Hepatocyte (in vitro differentiated cells): ENCODE measurements around the gene ZNF48. TPM values are rescaled to one million over a fixed set of nuclear protein-coding genes. Genes with fewer than 3 reads are reported as not detected.
A peak's percentile ranks its signal among the peaks of the same experiment; 100 is the strongest.

Experiments
- DNase-seq: peaks from one replicate; pipeline ENCODE4 v3.0.0-alpha.2; 2016; ENCODE audit warnings: low spot score
- H2AFZ ChIP-seq: fragments of 200-600 bp; sonication (generic); 2 replicates; pipeline ENCODE4 v1.6.0; 2016; ENCODE audit warnings: antibody characterized with exemption, mild to moderate bottlenecking
- H3K27ac ChIP-seq: fragments of 200-600 bp; sonication (generic); 2 replicates; pipeline ENCODE4 v1.5.1; 2016; ENCODE audit warnings: mild to moderate bottlenecking
- H3K27me3 ChIP-seq: fragments of 200-600 bp; sonication (generic); 2 replicates; pipeline ENCODE4 v1.6.1; 2016
- H3K36me3 ChIP-seq: fragments of 200-600 bp; sonication (generic); replicated peaks from 2 replicates; pipeline ENCODE4 v1.5.1; 2016; ENCODE audit warnings: low read depth; ENCODE audit not compliant: insufficient read depth
- H3K4me1 ChIP-seq: fragments of 200-600 bp; sonication (generic); 2 replicates; pipeline ENCODE4 v1.5.1; 2016; ENCODE audit warnings: mild to moderate bottlenecking, moderate library complexity; ENCODE audit not compliant: insufficient read depth
- H3K4me2 ChIP-seq: fragments of 200-600 bp; sonication (generic); 2 replicates; pipeline ENCODE4 v1.6.0; 2016
- H3K4me3 ChIP-seq: fragments of 200-600 bp; sonication (generic); 2 replicates; pipeline ENCODE4 v1.5.1; 2016; ENCODE audit warnings: mild to moderate bottlenecking
- H3K79me2 ChIP-seq: fragments of 200-600 bp; sonication (generic); 2 replicates; pipeline ENCODE4 v1.6.0; 2017; ENCODE audit warnings: mild to moderate bottlenecking
- H3K9me2 ChIP-seq: fragments of 200-600 bp; sonication (generic); replicated peaks from 2 replicates; pipeline ENCODE4 v1.6.0; 2017; ENCODE audit warnings: mild to moderate bottlenecking; ENCODE audit not compliant: insufficient read depth
- H3K9me3 ChIP-seq: fragments of 200-600 bp; sonication (generic); 2 replicates; pipeline ENCODE4 v1.5.1; 2016; ENCODE audit warnings: low read depth, mild to moderate bottlenecking
- H4K20me1 ChIP-seq: fragments of 200-600 bp; sonication (generic); 2 replicates; pipeline ENCODE4 v1.6.0; 2016; ENCODE audit warnings: mild to moderate bottlenecking; ENCODE audit not compliant: insufficient read depth, poor library complexity, severe bottlenecking
- EZH2 ChIP-seq: fragments of 200-600 bp; sonication (generic); IDR thresholded peaks from 2 replicates; pipeline ENCODE4 v1.6.1; 2016; ENCODE audit warnings: antibody characterized with exemption, mild to moderate bottlenecking, borderline replicate concordance
- EZH2phosphoT487 ChIP-seq: fragments of 200-600 bp; sonication (generic); IDR thresholded peaks from one replicate; pipeline ENCODE4 v1.6.1; 2018; ENCODE audit warnings: antibody characterized with exemption, mild to moderate bottlenecking, low read depth, moderate library complexity; ENCODE audit not compliant: unreplicated experiment, severe bottlenecking
- WGBS: methylation state at CpG from one replicate; pipeline ENCODE4 v1.1.6; 2016; ENCODE audit warnings: low lambda C conversion rate; ENCODE audit errors: missing lambda C conversion rate; 5-methylcytosine and 5-hydroxymethylcytosine counted together
- polyA plus RNA-seq: library from polyadenylated mRNA; unstranded; fragments of >200 nt; fragmentation: Nextera tagmentation; extraction: Ambion mirVana; gene quantifications from 2 replicates; pipeline ENCODE4 v1.2.1, GENCODE V29; 2016
- total RNA-seq: library from RNA; depleted of rRNA; stranded (reverse); fragments of >200 nt; gene quantifications from 2 replicates; pipeline ENCODE4 v1.2.3, GENCODE V29; 2014
- TF ChIP-seq, protein P1 (sequence below): fragments of 200-600 bp; sonication (generic); IDR thresholded peaks from 2 replicates; pipeline ENCODE4 v1.5.1; 2016; ENCODE audit warnings: antibody characterized with exemption, mild to moderate bottlenecking; ENCODE audit not compliant: poor library complexity

ZNF48 gene
- total and polyA plus RNA-seq, 2 experiments from 2014 or later: 6.1 to 7.7 TPM

DNA sequence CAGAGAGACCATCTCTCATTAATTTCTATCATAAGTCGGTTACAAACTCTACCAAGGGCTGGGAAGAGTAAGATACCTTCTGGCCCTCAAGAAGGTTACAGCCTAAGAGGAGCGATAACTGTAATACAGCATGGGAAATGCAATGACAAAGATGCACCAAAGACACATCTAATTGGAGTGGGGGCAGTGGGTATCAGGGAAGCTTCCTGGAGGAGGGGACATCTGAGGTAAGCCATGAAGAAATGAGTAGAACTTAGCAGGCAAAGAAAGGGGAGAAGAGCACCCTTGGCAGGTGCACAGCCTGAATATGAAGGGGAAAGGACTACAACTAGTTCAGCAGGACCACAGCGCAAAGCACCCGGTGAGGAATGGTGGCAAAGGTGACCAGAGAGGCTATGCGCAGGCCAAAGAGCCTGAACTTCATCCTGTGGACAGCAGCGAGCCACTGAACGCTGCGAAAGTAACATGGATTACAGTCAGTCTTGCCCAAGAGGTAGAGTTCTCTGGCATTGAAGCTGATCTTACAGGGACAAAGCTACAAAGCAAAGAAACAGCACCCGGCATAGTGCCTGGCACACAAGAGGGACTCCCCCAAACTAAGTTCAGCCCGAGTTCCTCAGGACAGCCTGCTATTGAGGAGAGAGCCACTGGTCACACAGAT, 27.7 kb upstream of the ZNF48 start:
- peak; percentile 10 for DNase-seq
- TF ChIP-seq EZH2phosphoT487 (no peak), EZH2 (no peak)
- TF ChIP-seq, protein P1, sequence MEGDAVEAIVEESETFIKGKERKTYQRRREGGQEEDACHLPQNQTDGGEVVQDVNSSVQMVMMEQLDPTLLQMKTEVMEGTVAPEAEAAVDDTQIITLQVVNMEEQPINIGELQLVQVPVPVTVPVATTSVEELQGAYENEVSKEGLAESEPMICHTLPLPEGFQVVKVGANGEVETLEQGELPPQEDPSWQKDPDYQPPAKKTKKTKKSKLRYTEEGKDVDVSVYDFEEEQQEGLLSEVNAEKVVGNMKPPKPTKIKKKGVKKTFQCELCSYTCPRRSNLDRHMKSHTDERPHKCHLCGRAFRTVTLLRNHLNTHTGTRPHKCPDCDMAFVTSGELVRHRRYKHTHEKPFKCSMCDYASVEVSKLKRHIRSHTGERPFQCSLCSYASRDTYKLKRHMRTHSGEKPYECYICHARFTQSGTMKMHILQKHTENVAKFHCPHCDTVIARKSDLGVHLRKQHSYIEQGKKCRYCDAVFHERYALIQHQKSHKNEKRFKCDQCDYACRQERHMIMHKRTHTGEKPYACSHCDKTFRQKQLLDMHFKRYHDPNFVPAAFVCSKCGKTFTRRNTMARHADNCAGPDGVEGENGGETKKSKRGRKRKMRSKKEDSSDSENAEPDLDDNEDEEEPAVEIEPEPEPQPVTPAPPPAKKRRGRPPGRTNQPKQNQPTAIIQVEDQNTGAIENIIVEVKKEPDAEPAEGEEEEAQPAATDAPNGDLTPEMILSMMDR: no peak
- H2AFZ ChIP-seq: no peak overlapping the region
- H3K4me3 ChIP-seq: peak overlapping the region; percentile 85
- H3K36me3 ChIP-seq: no peaks in the 10 kb centered on the region
- H3K4me1 ChIP-seq: peaks cover 12% of the 10 kb centered on the region
- no peaks in the 10 kb centered on the region for H3K9me3 ChIP-seq
- H3K79me2 ChIP-seq: peaks cover 74% of the 10 kb centered on the region
- H4K20me1 ChIP-seq: peaks cover 50% of the 10 kb centered on the region
- WGBS: 89% methylated on average over 10 of the region's 10 CpGs
- H3K4me2 ChIP-seq: peak overlapping the region; percentile 96
- no peaks in the 10 kb centered on the region for H3K27me3 ChIP-seq
- no peaks in the 10 kb centered on the region for H3K9me2 ChIP-seq
- peak overlapping the region; percentile 68 for H3K27ac ChIP-seq

DNA sequence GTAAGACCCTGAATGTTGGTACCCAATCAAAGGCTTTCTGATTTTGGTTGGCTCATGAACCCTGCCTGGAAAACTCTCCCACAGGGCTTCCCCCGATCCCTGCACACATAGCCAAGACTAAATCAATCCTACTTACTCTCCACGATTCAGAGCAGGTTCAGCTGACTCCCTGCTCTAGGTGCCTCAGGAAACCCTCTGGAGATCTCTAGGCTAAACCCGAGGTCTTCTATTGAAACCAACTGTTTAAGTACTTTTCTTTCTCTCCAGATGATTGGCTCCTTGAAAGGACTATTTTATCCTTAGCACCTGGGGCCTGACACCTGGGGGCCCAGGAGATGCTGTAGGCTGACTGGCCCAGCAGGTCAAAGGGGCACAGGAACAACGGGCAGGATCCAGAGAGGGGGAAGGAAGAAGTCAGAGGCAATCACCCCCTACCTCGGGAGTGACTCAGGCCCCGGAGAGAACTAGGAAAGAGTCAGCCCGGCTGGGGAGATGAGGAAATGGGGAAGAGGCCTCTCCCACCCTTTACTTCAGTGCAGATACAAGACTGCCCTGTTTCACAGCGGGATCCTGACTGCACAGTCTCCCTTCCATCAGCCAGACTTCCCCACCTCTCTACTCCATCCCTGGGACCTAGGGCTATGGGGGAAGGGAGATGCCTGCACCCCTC, 27.0 kb upstream of the ZNF48 start:
- Histone ChIP-seq H3K9me2 (no peaks in the 10 kb centered on the region), H3K36me3 (no peaks in the 10 kb centered on the region), H3K27me3 (no peaks in the 10 kb centered on the region), H3K9me3 (no peaks in the 10 kb centered on the region), H3K4me1 (peaks cover 12% of the 10 kb centered on the region), H4K20me1 (peaks cover 47% of the 10 kb centered on the region), H2AFZ (no peak overlapping the region), H3K4me2 (peak overlapping the region; percentile 96), H3K4me3 (peak overlapping the region; percentile 85), H3K79me2 (peaks cover 66% of the 10 kb centered on the region), H3K27ac (peak overlapping the region; percentile 68)
- 9% methylated on average over 8 of the region's 8 CpGs for WGBS
- TF ChIP-seq EZH2 (no peak), EZH2phosphoT487 (no peak)
- TF ChIP-seq, protein P1: no peak
- DNase-seq: peak; percentile 71

DNA sequence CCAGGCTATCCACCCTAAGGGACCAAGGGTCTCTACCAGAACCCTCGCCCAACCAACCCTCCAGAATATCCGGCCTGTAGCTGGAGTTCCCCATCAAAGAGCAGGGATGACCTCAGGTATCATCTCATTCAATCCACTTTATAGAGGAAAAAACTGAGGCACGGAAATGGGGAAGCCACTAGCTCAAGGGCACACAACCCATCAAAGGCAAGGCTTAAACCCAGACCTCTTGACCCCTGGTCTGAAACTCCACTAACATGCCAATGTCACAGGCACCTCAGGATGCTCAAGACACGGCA, 26.5 kb upstream of the ZNF48 start:
- Histone ChIP-seq H3K4me2 (peak overlapping the region; percentile 96), H3K4me1 (peaks cover 12% of the 10 kb centered on the region), H2AFZ (no peak overlapping the region)

More for the DNA sequence above, 26.5 kb upstream of the ZNF48 start:
- H3K9me2 ChIP-seq: no peaks in the 10 kb centered on the region
- H3K36me3 ChIP-seq: no peaks in the 10 kb centered on the region
- peaks cover 47% of the 10 kb centered on the region for H4K20me1 ChIP-seq
- peak overlapping the region; percentile 85 for H3K4me3 ChIP-seq
- TF ChIP-seq, protein P1: no peak
- TF ChIP-seq EZH2 (no peak), EZH2phosphoT487 (no peak)
- no peak for DNase-seq
- H3K27me3 ChIP-seq: no peaks in the 10 kb centered on the region
- peak overlapping the region; percentile 68 for H3K27ac ChIP-seq
- WGBS: 46% methylated on average over 4 of the region's 4 CpGs
- H3K79me2 ChIP-seq: peaks cover 62% of the 10 kb centered on the region
- no peaks in the 10 kb centered on the region for H3K9me3 ChIP-seq
